ENCODE results near the gene ZMIZ1.
A peak's percentile ranks its signal among the peaks of the same experiment; 100 is the strongest.

Gene ZMIZ1

GRCh38 chr10:79351332-79351731 lies 282.6 kb downstream of the ZMIZ1 start:
- DNase-seq, result no peak

GRCh38 chr10:79352035-79352877 lies 283.5 kb downstream of the ZMIZ1 start:
- no peak for DNase-seq

- no peak for DNase-seq
Measured at GRCh38 chr10:79353000-79353406, 284.2 kb downstream of the ZMIZ1 start.

- no peak for DNase-seq
Measured at GRCh38 chr10:79353726-79354125, 285.0 kb downstream of the ZMIZ1 start.

GRCh38 chr10:79354141-79354540 lies 285.4 kb downstream of the ZMIZ1 start:
- no peak for DNase-seq

GRCh38 chr10:79354615-79355014 lies 285.8 kb downstream of the ZMIZ1 start:
- no peak for DNase-seq

- DNase-seq, result no peak
Measured at GRCh38 chr10:79355420-79356017, 286.8 kb downstream of the ZMIZ1 start.

- peak; percentile 39 for DNase-seq
Measured at GRCh38 chr10:79356104-79356503, 287.3 kb downstream of the ZMIZ1 start.

- no peak for DNase-seq
Measured at GRCh38 chr10:79357180-79357579, 288.4 kb downstream of the ZMIZ1 start.

- no peak for DNase-seq
Measured at GRCh38 chr10:79358811-79359210, 290.0 kb downstream of the ZMIZ1 start.

GRCh38 chr10:79359816-79360498 lies 291.2 kb downstream of the ZMIZ1 start:
- no peak for DNase-seq

GRCh38 chr10:79360499-79361342 lies 292.0 kb downstream of the ZMIZ1 start:
- no peak for DNase-seq

GRCh38 chr10:79361726-79362397 lies 293.1 kb downstream of the ZMIZ1 start:
- no peak for DNase-seq

Data from activated CD4-positive, alpha-beta T cell treated with anti-CD3 and anti-CD28 coated beads, Interleukin-2, amount 50 U/mL, for 16 hours (primary cell).